IMR-90 (cell line): ENCODE measurements around the gene RBBP7. TPM values are rescaled to one million over a fixed set of nuclear protein-coding genes. Genes with fewer than 3 reads are reported as not detected.

Source experiments
- ATAC-seq: fragments of 200-7000 bp; cut with Tn5 transposase; 2 replicates; pipeline ENCODE4 v1.9.1; 2020; ENCODE audit warnings: low read depth, mild to moderate bottlenecking, moderate library complexity
- BruUV-seq: library from RNA; stranded (reverse); fragments of 400-500 nt; replicated peaks from 2 replicates; lab custom pipeline; 2021; lab: Mats Ljungman, UMichigan
- CTCF ChIA-PET: fragments of 300-600 bp; formaldehyde crosslinking; extraction: SDS; loops from one replicate; lab custom pipeline; 2021; ENCODE audit warnings: antibody characterized with exemption; lab: Yijun Ruan, JAX
- POLR2A ChIA-PET: fragments of 300-600 bp; sonication (Branson Sonifier 250); formaldehyde crosslinking; loops from one replicate; lab custom pipeline; 2022; ENCODE audit warnings: antibody characterized with exemption; ENCODE audit not compliant: unreplicated experiment; lab: Charles Lee
- DNase-seq: peaks from one replicate; pipeline ENCODE4 v3.0.0; 2013
- H2AFZ ChIP-seq: replicated peaks from 2 replicates; pipeline ENCODE3; 2013; ENCODE audit warnings: low read length, mild to moderate bottlenecking; ENCODE audit not compliant: poor library complexity
- H2AK5ac ChIP-seq: 2 replicates; pipeline ENCODE4 v1.6.1; 2013; ENCODE audit warnings: low read depth, low read length, inconsistent platforms
- H2AK9ac ChIP-seq: replicated peaks from 2 replicates; pipeline ENCODE3; 2013; ENCODE audit warnings: mild to moderate bottlenecking, low read depth, low read length, moderate library complexity; ENCODE audit not compliant: poor library complexity
- H2BK120ac ChIP-seq: 2 replicates; pipeline ENCODE4 v1.6.1; 2013; ENCODE audit warnings: low read depth, low read length, inconsistent platforms
- H2BK15ac ChIP-seq: 3 replicates; pipeline ENCODE4 v1.6.1; 2013; ENCODE audit warnings: low read depth, low read length, inconsistent platforms
- H2BK20ac ChIP-seq: 2 replicates; pipeline ENCODE4 v1.6.1; 2013; ENCODE audit warnings: low read depth, mild to moderate bottlenecking, inconsistent platforms, low read length, moderate library complexity
- H2BK5ac ChIP-seq: 2 replicates; pipeline ENCODE4 v1.6.1; 2013; ENCODE audit warnings: mild to moderate bottlenecking, low read depth, low read length, inconsistent platforms; ENCODE audit not compliant: poor library complexity, severe bottlenecking
- H3K14ac ChIP-seq: replicated peaks from 2 replicates; pipeline ENCODE4 v1.6.1; 2013; ENCODE audit warnings: low read depth, low read length, inconsistent platforms
- H3K18ac ChIP-seq: 2 replicates; pipeline ENCODE4 v1.6.1; 2013; ENCODE audit warnings: low read depth, low read length, control low read depth
- H3K23ac ChIP-seq: 2 replicates; pipeline ENCODE4 v1.6.1; 2013; ENCODE audit warnings: low read depth, low read length, inconsistent platforms
- H3K27ac ChIP-seq: 2 replicates; pipeline ENCODE4 v1.5.1; 2013; ENCODE audit warnings: mild to moderate bottlenecking, control low read depth, low read length; ENCODE audit not compliant: insufficient read depth
- H3K27me3 ChIP-seq: 2 replicates; pipeline ENCODE4 v1.6.1; 2013; ENCODE audit warnings: low read length; ENCODE audit not compliant: control insufficient read depth, insufficient read depth
- H3K36me3 ChIP-seq: 2 replicates; pipeline ENCODE4 v1.6.1; 2013; ENCODE audit warnings: low read length, mixed read lengths; ENCODE audit not compliant: control insufficient read depth, insufficient read depth
- H3K4ac ChIP-seq: 2 replicates; pipeline ENCODE4 v1.6.1; 2013; ENCODE audit warnings: low read depth, low read length, inconsistent platforms
- H3K4me1 ChIP-seq: 2 replicates; pipeline ENCODE4 v1.6.1; 2013; ENCODE audit warnings: low read length, mixed read lengths; ENCODE audit not compliant: control insufficient read depth, insufficient read depth
- H3K4me2 ChIP-seq: 2 replicates; pipeline ENCODE4 v1.6.1; 2013; ENCODE audit warnings: low read depth, mild to moderate bottlenecking, control low read depth, low read length, moderate library complexity
- H3K4me3 ChIP-seq: 2 replicates; pipeline ENCODE4 v1.5.1; 2013; ENCODE audit warnings: low read depth, mild to moderate bottlenecking, control low read depth, low read length, moderate library complexity; ENCODE audit not compliant: insufficient read depth
- H3K56ac ChIP-seq: 2 replicates; pipeline ENCODE4 v1.6.1; 2013; ENCODE audit warnings: low read length, inconsistent platforms; ENCODE audit not compliant: insufficient read depth; ENCODE audit errors: extremely low read depth
- H3K79me1 ChIP-seq, 2 experiments: 2 replicates each; pipeline ENCODE4 v1.6.1; 2013; ENCODE audit warnings: low read length in 2 of 2, inconsistent platforms in 1 of 2, low read depth in 1 of 2
- H3K9ac ChIP-seq: 2 replicates; pipeline ENCODE4 v1.6.1; 2013; ENCODE audit warnings: low read depth, low read length, control low read depth
- H3K9me1 ChIP-seq: 2 replicates; pipeline ENCODE4 v1.6.1; 2013; ENCODE audit warnings: low read length, inconsistent platforms; ENCODE audit not compliant: insufficient read depth
- H3K9me3 ChIP-seq: 2 replicates; pipeline ENCODE4 v1.6.1; 2013; ENCODE audit warnings: low read length; ENCODE audit not compliant: control insufficient read depth, insufficient read depth
- H4K20me1 ChIP-seq: 2 replicates; pipeline ENCODE4 v1.6.1; 2013; ENCODE audit warnings: low read length, inconsistent platforms; ENCODE audit not compliant: insufficient read depth
- H4K5ac ChIP-seq: 2 replicates; pipeline ENCODE4 v1.6.1; 2013; ENCODE audit warnings: mild to moderate bottlenecking, low read depth, low read length, control low read depth
- H4K8ac ChIP-seq, 2 experiments: 2 replicates each; pipeline ENCODE4 v1.6.1; 2013; ENCODE audit warnings: low read depth in 2 of 2, low read length in 2 of 2, control low read depth in 1 of 2, inconsistent platforms in 1 of 2
- H4K91ac ChIP-seq: 2 replicates; pipeline ENCODE4 v1.6.1; 2013; ENCODE audit warnings: low read depth, low read length, inconsistent platforms; ENCODE audit not compliant: insufficient read depth
- MAFK ChIP-seq: IDR thresholded peaks from 2 replicates; pipeline ENCODE4 v1.6.1; 2012; ENCODE audit warnings: low read depth, low read length, improper control_type of control experiment
- MAZ ChIP-seq: IDR thresholded peaks from 2 replicates; pipeline ENCODE4 v1.6.1; 2012; ENCODE audit warnings: low read depth, mild to moderate bottlenecking, low read length, improper control_type of control experiment, moderate library complexity, borderline replicate concordance
- MXI1 ChIP-seq: IDR thresholded peaks from 2 replicates; pipeline ENCODE4 v1.6.1; 2012; ENCODE audit warnings: low read depth, mild to moderate bottlenecking, low read length, moderate library complexity, borderline replicate concordance
- POLR2A ChIP-seq: IDR thresholded peaks from 2 replicates; pipeline ENCODE4 v1.6.1; 2012; ENCODE audit warnings: mild to moderate bottlenecking, low read depth, low read length
- WGBS, 2 experiments: methylation state at CpG; one replicate each; pipeline versions ENCODE4 v1.1.5 to v1.1.7; 2013; ENCODE audit warnings: missing lambda C conversion rate in 2 of 2; ENCODE audit not compliant: insufficient read length in 1 of 2; ENCODE audit errors: extremely low coverage in 2 of 2; 5-methylcytosine and 5-hydroxymethylcytosine counted together
- dilution Hi-C: fragments of 300-500 bp; cut with HindIII; formaldehyde crosslinking; loops from one replicate; pipeline ENCODE4 v1.14.3; 2018; ENCODE audit warnings: low sequenced_read_pairs; ENCODE audit not compliant: unreplicated experiment
- in situ Hi-C: fragments of 300-500 bp; cut with MboI; formaldehyde crosslinking; loops from 3 replicates; pipeline ENCODE4 v1.14.3; 2019; ENCODE audit warnings: low sequenced_read_pairs, inconsistent platforms, mixed read lengths
- intact Hi-C: fragments of 100-400 bp; cut with micrococcal nuclease; formaldehyde crosslinking; loops from 2 replicates; pipeline ENCODE4 v1.10.0; 2022
- polyA plus RNA-seq, 3 experiments: library from polyadenylated mRNA; depleted of rRNA; stranded (reverse); fragments of >200 nt; gene quantifications; 2 replicates each; pipeline ENCODE4 v1.2.3, GENCODE V29; 2012; ENCODE audit warnings: low replicate concordance in 1 of 3
- total RNA-seq: library from RNA; depleted of rRNA; stranded (reverse); fragments of >200 nt; gene quantifications from 2 replicates; pipeline ENCODE4 v1.2.3, GENCODE V29; 2012

The RBBP7 gene
- total and polyA plus RNA-seq, 2 of the 4 experiments (the other 2 are of a cell fraction): 147 to 149 TPM

DNA sequence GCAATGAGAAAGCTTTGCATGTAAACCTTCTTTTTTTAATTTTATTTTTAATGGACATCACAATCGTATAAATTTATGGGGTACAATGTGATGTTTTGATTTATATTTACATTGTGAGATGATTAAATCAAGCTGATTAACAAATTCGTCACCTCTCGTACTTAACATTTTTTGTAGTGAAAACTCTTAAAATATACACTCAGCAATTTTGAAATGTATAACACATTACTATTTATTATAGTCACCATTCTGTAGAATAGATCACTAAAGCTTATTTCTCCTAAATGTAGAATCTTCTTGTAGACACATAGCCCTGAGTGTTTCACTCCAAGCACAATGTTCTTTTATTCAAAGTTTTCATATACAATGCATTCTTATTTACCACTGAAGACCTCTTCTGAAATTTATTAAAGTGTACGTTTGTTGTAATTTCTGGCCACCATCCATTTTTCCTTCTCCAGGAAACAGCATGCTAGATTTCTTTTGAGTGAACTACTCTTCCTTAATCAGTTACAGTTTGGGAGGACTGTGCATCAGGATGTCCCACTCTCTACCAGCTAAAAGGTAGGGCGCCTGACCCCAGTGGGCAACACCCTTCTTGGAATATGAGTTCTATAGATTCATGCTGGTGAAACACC is 4.4 kb upstream of the RBBP7 start:
- Histone ChIP-seq H2AK5ac (no peak overlapping the region), H2AFZ (no peak overlapping the region), H3K56ac (no peak overlapping the region), H4K20me1 (peaks cover 3% of the 10 kb centered on the region), H2BK20ac (no peak overlapping the region), H3K9me3 (no peaks in the 10 kb centered on the region), H4K8ac (no peak overlapping the region), H3K18ac (no peak overlapping the region), H3K9me1 (no peaks in the 10 kb centered on the region), H2BK5ac (no peak overlapping the region), H2BK15ac (no peak overlapping the region), H3K27me3 (peaks cover 19% of the 10 kb centered on the region), H3K36me3 (no peaks in the 10 kb centered on the region), H3K14ac (no peak overlapping the region), H3K4me2 (no peak overlapping the region), H3K4me3 (no peak overlapping the region), H3K9ac (no peak overlapping the region), H4K5ac (no peak overlapping the region), H2BK120ac (no peak overlapping the region), H2AK9ac (no peak overlapping the region), H4K91ac (no peak overlapping the region), H3K4ac (no peak overlapping the region), H3K23ac (no peak overlapping the region), H3K27ac (no peak overlapping the region), H3K4me1 (peaks cover 5% of the 10 kb centered on the region), H3K79me1 (peaks cover 0 to 4% of the 10 kb centered on the region in 2 experiments; a peak in 1 of 4 replicates)
- in situ Hi-C loops (no loop called here), dilution Hi-C loops (no loop called here), intact Hi-C loops (no loop called here)
- ChIA-PET POLR2A (no interaction called here), CTCF (interaction anchor here (2.9 kb wide), 1 partner anchor 9 kb away, joined by 10 read pairs; no protein-coding TSS in a partner anchor)
- no CpG with 5 or more reads among the region's 5 CpGs for WGBS, 2 experiments
- no TSS peak for BruUV-seq
- ATAC-seq: no peak
- TF ChIP-seq MAZ (no peak), MXI1 (no peak), POLR2A (no peak), MAFK (peak; percentile 9; the same call in 1 of the 2 replicates)
- DNase-seq: no peak
